KOPT-K1 (cell line): ENCODE data around the gene ZNF518B.
"Not testable (repeated sequence)": the region's sequence is repeated elsewhere in the genome, so short reads cannot be mapped to it uniquely, and the experiment has no call there.

ENCODE experiments used
- H3K27ac ChIP-seq: fragments of 200-600 bp; sonication (generic); 2 replicates; pipeline ENCODE4 v1.5.1; 2016; ENCODE audit warnings: antibody characterized with exemption, mild to moderate bottlenecking, low read depth, low read length; ENCODE audit not compliant: poor library complexity, severe bottlenecking
- H3K36me3 ChIP-seq: fragments of 200-600 bp; sonication (generic); 2 replicates; pipeline ENCODE4 v1.5.1; 2017; ENCODE audit warnings: antibody characterized with exemption, mild to moderate bottlenecking, low read length, moderate library complexity; ENCODE audit not compliant: insufficient read depth
- H3K9me3 ChIP-seq: fragments of 200-600 bp; sonication (generic); 2 replicates; pipeline ENCODE4 v1.5.1; 2017; ENCODE audit warnings: antibody characterized with exemption, low read length, mild to moderate bottlenecking; ENCODE audit not compliant: insufficient read depth, poor library complexity, severe bottlenecking

ZNF518B gene

DNA sequence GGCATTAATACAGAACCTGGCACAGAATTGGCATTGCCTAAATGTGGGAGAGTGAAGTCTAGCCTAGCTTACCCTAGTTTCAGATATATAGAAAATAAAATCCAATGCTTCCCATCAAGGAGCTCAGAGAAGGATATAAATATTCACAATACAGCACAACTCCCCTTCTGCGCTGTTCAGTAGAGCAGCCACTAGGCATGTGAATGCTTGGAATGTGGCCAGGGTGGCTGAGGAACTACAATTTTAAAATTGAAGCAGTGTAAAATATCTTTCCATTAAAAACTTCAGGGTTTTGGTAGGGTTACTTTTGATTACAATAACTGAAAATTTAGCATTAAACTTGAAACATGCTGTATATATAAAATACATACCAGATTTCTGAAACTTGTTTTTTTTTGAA is 19.5 kb downstream of the ZNF518B start:
- Histone ChIP-seq H3K36me3 (peaks cover 28% of the 10 kb centered on the region), H3K9me3 (no peaks in the 10 kb centered on the region), H3K27ac (no peak overlapping the region)

- not testable (repeated sequence) for H3K9me3 ChIP-seq, H3K27ac ChIP-seq, H3K36me3 ChIP-seq
Observed at GRCh38 chr4:10427680-10428079, 29.5 kb downstream of the ZNF518B start.

DNA sequence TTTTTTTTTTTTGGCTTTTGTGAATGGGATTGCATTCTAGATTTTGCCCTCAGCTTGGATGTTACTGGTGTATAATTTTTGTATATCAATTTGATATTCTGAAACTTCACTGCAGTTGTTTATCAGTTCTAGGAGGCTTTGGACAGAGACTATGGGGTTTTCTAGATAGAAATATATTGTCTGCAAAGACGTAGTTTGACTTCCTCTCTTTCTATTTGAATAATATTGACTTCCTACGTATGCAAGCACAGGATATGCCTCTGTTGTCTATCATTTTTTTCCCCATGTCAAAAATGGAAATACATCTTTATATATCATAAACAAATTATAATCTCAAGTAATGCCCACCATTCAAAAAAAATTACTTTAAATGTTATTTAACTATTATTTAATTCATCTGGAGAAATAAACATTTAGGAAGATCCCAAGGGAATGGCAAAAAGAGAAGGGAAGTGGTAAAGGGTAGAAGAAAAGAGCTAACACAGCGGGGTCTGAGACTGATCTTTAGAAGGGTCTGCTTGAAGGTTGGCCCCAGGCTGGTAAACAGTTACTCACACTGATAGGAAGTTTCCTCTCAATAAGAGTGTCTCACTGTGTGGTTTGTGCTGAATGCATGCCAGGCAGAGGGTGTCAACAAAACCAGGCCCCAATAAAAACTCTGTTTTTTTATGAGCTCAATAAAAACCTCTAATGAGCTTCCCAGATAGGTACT is 35.7 kb downstream of the ZNF518B start:
- no peaks in the 10 kb centered on the region for H3K36me3 ChIP-seq
- no peak overlapping the region for H3K27ac ChIP-seq
- H3K9me3 ChIP-seq: peaks cover 5% of the 10 kb centered on the region

DNA sequence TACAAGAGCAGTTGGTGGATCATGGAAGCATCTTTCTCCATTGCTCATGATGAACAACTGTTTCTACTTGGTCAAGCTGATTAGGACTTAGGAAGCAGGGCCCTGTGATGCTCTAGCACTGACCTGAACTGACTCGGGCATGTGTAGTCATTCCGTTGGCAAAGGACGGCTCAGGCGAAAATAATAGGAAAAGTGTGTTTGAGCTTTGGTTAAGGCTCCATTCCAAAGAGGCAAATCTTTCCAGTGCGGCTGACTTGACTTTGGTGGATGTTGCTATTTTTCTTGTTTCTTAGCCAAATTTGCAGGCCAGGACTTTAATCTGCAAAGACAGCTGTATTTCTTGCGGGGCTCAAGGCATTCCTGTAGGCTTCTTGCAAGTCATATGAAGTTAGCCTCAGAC is 39.5 kb downstream of the ZNF518B start:
- H3K36me3 ChIP-seq: no peaks in the 10 kb centered on the region
- H3K9me3 ChIP-seq: peaks cover 5% of the 10 kb centered on the region
- no peak overlapping the region for H3K27ac ChIP-seq

DNA sequence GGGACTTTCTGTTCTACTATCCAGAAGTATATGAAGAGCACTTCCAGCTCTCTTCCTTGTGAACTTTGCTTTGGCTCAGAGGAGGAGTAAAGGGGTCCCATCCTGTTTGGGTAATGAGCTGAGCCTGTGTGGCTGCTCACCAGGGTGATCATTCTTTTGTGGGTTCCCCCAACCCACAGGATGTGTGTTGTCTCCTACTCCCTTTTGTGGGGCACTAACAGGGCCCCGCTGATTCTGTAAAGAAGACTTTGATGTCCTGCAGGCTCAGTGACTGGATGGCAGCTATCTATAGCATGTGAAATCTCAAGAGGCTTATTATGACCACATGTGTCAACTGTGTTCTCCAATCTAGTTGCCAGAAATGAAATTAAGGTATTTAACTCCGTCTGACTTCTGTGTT is 40.8 kb downstream of the ZNF518B start:
- H3K27ac ChIP-seq: no peak overlapping the region

GRCh38 chr4:10413177-10413576 is 44.0 kb downstream of the ZNF518B start:
- Histone ChIP-seq H3K9me3 (no peaks in the 10 kb centered on the region), H3K27ac (no peak overlapping the region), H3K36me3 (no peaks in the 10 kb centered on the region)

More for the DNA sequence above, 40.8 kb downstream of the ZNF518B start:
- no peaks in the 10 kb centered on the region for H3K36me3 ChIP-seq
- H3K9me3 ChIP-seq: peaks cover 5% of the 10 kb centered on the region

GRCh38 chr4:10405672-10406071 is 51.6 kb downstream of the ZNF518B start:
- H3K27ac ChIP-seq: no peak overlapping the region
- no peaks in the 10 kb centered on the region for H3K36me3 ChIP-seq
- H3K9me3 ChIP-seq: no peaks in the 10 kb centered on the region

DNA sequence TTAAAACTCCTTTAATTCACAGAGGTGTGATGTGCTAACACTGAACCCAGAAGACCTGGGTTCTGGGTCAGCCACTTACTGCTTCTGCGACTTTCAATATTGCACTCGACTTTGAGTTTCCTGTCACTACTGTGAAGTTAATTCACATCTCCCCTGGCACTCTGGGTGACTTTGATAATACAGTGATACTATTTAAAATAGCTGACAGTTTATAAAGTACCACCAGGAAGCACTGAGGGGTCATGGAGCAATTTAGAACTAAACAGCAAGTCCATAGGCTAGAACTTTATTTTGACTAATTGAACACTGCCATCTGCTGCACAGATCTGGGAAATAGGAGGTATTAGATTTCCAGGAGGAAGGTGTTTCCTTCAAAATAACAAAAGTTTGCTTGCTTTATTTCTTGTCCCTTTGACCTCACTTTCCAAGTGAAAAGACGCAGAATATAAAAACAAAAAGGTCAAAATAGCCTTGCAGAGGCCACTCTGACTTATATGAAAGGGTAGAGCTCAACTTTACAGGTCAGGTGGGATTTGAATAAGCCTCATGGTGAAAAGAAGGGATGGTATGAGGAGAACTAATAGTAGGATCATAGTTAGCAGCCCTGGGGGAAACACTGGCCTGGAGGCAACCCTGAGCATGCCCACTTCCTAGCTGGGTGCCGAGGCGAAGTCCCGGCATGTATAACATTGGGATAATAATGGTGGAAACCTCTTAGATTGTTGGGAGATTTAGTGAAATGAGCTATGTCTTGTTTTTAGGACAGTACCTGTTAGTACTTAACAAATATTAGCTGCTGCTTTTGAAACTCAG is 53.4 kb downstream of the ZNF518B start:
- Histone ChIP-seq H3K36me3 (no peaks in the 10 kb centered on the region), H3K9me3 (no peaks in the 10 kb centered on the region), H3K27ac (no peak overlapping the region)

DNA sequence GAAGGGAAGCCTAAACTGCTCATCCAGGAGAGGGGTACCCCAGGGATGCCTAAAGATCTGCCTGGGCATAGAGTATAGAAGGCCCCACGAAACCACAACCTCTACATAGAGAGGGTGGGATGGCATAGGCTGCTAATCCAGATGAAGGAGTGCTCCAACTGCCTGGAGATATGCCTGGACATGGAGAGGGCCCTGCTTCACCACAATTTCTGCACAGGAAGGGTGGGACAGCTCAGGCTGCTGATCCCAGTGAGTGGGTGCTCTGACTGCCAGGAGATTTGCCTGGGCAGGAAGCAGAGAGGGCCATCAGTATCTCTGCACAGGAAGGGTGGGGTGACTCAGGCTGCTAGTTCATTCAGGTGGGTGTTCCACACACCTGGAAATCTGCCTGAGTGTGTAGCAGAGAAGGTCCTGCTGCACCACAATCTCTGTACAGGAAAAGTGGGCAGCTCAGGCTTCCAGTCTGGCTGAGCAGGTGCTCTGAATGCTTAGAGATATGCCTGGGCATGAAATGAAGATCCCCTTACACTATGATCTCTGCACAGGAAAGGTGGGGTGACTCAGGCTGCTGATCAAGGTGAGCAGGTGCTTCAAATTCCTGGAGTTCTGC is 61.1 kb downstream of the ZNF518B start:
- H3K27ac ChIP-seq: no peak overlapping the region
- H3K36me3 ChIP-seq: no peaks in the 10 kb centered on the region
- H3K9me3 ChIP-seq: peaks cover 10% of the 10 kb centered on the region
